Activated CD4-positive, alpha-beta T cell treated with anti-CD3 and anti-CD28 coated beads for 36 hours (primary cell): ENCODE data around the gene STAT1. TPM values are rescaled to one million over a fixed set of nuclear protein-coding genes. Genes with fewer than 3 reads are reported as not detected.
A peak's percentile ranks its signal among the peaks of the same experiment; 100 is the strongest.
"Not testable (repeated sequence)": the region's sequence is repeated elsewhere in the genome, so short reads cannot be mapped to it uniquely, and the experiment has no call there.

Source experiments
- ATAC-seq: fragments of 200-7000 bp; cut with Tn5 transposase; one replicate; pipeline ENCODE4 v1.10.0; 2021; ENCODE audit warnings: mild to moderate bottlenecking, moderate library complexity
- CTCF ChIA-PET: fragments of 350-600 bp; sonication (Branson Sonifier 250); formaldehyde crosslinking; loops from one replicate; lab custom pipeline; 2021; ENCODE audit warnings: antibody characterized with exemption; lab: Charles Lee
- POLR2A ChIA-PET: fragments of 350-600 bp; sonication (Branson Sonifier 250); formaldehyde crosslinking; loops from one replicate; lab custom pipeline; 2021; ENCODE audit warnings: antibody characterized with exemption, inconsistent platforms; lab: Charles Lee
- DNase-seq: peaks from one replicate; pipeline ENCODE4 v3.0.0-alpha.2; 2020
- H3K27ac Mint-ChIP-seq: one replicate; pipeline ENCODE4 v1.8.0; 2021; ENCODE audit warnings: mixed read lengths
- H3K27me3 Mint-ChIP-seq: one replicate; pipeline ENCODE4 v1.8.0; 2021; ENCODE audit warnings: mixed read lengths
- H3K36me3 Mint-ChIP-seq: one replicate; pipeline ENCODE4 v1.8.0; 2021; ENCODE audit warnings: low read depth, mixed read lengths
- H3K4me1 Mint-ChIP-seq: one replicate; pipeline ENCODE4 v1.8.0; 2021; ENCODE audit warnings: mixed read lengths
- H3K4me3 Mint-ChIP-seq: one replicate; pipeline ENCODE4 v1.8.0; 2021; ENCODE audit warnings: mild to moderate bottlenecking, moderate library complexity, mixed read lengths
- H3K9me3 Mint-ChIP-seq: one replicate; pipeline ENCODE4 v1.8.0; 2021; ENCODE audit warnings: low read depth, mixed read lengths
- intact Hi-C, 2 experiments: fragments of 100-400 bp; cut with DNase I in 1 of 2; cut with micrococcal nuclease in 1 of 2; formaldehyde crosslinking; loops; one replicate each; pipeline versions ENCODE4 v1.14.2 to v1.15.1; 2022 to 2024; cut with DNase I, micrococcal nuclease
- total RNA-seq, 2 experiments: library from RNA; stranded (reverse); gene quantifications; one replicate each; pipeline ENCODE4 v1.2.3, GENCODE V29; 2021

The STAT1 gene
- total RNA-seq, 2 experiments from 2014 or later: 317 to 343 TPM

DNA sequence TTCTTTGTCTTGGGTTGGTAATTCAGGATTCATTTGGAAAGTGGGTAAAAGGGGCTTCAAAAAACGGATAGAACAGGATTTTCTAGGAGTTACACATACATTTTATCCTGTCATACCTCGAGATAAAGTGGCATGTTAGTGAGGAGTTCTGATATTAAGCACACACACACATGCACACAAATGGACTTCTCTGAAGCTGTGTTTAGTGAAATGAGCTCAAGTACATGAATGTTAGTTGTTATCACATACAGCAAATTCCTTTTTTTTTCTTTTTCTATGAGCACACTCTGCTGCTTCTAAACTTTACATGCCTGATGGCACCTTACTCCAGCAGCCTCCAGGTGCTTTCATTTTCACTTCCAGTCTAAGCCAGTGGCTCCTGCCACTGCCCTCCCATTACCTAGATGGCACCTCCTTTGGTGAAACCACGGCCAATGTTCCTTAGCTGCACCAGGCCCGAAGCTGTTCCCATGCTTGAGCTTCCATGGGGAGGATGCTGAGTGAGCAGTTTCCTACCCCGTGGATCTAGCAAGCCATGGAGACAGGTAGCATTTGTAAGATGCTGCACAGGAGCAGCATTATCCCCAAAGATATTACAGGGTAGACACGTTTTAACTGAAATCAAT, 49.7 kb downstream of the STAT1 start:
- H3K27ac Mint-ChIP-seq: peak overlapping the region; percentile 62
- no peak overlapping the region for H3K4me3 Mint-ChIP-seq
- H3K27me3 Mint-ChIP-seq: no peaks in the 10 kb centered on the region
- DNase-seq (no peak), ATAC-seq (peak; percentile 32)
- H3K36me3 Mint-ChIP-seq: peaks cover 66% of the 10 kb centered on the region
- H3K4me1 Mint-ChIP-seq: peaks cover 17% of the 10 kb centered on the region
- POLR2A ChIA-PET: no interaction called here
- H3K9me3 Mint-ChIP-seq: no peaks in the 10 kb centered on the region
- CTCF ChIA-PET: interaction anchor here (0.7 to 2.2 kb wide), 6 partner anchors 12 to 184 kb away, joined by 3 to 10 read pairs (median 4); no protein-coding TSS in a partner anchor
- intact Hi-C loops: loop anchor here in 1 of 2 experiments (2.0 kb wide), 1 partner anchor 15 kb away; no protein-coding TSS in a partner anchor

GRCh38 chr2:190963088-190963487, 50.9 kb downstream of the STAT1 start:
- intact Hi-C loops: no loop called here
- no peak overlapping the region for H3K27ac Mint-ChIP-seq
- H3K27me3 Mint-ChIP-seq: no peaks in the 10 kb centered on the region
- peaks cover 66% of the 10 kb centered on the region for H3K36me3 Mint-ChIP-seq
- H3K4me3 Mint-ChIP-seq: no peak overlapping the region
- ChIA-PET POLR2A (no interaction called here), CTCF (interaction anchor here (0.5 to 2.2 kb wide), 6 partner anchors 13 to 182 kb away, joined by 3 to 10 read pairs (median 4); no protein-coding TSS in a partner anchor)
- peaks cover 18% of the 10 kb centered on the region for H3K4me1 Mint-ChIP-seq
- ATAC-seq (no peak), DNase-seq (no peak)
- H3K9me3 Mint-ChIP-seq: peaks cover 3% of the 10 kb centered on the region

DNA sequence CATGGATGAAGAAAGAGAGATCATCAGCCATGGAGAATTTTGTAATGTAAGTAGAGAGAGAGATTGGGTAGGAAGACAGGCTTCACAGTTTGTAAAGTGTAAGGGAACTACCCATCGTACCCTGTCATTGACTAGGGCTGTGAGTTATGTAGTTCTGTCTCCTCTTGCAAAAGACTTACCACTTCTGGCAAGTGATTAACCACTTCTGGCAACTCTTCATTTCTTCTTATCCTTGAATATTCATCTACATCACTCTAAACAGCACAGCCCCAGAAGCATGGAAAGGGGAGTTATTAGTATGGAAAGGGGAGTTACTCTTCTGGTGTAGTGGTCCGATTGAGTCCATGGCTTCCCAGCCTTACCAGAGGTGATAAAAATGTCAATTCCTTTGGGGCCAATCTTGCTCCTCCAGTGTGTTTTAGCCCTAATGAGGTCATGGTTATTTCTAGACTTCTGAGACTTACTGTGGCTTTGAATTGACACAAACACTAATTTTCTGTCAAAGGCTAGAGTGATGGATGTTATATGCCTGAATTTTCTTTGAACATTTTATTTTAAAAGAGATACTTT, 52.0 kb downstream of the STAT1 start:
- DNase-seq: no peak
- ChIA-PET POLR2A (no interaction called here), CTCF (interaction anchor here (0.8 to 2.2 kb wide), 2 partner anchors 111 to 181 kb away, joined by 3 to 8 read pairs; no protein-coding TSS in a partner anchor)
- Mint-ChIP-seq H3K9me3 (peaks cover 3% of the 10 kb centered on the region), H3K36me3 (peaks cover 67% of the 10 kb centered on the region), H3K27me3 (no peaks in the 10 kb centered on the region), H3K4me3 (no peak overlapping the region), H3K27ac (peak overlapping the region; percentile 64), H3K4me1 (peaks cover 18% of the 10 kb centered on the region)
- peak; percentile 38 for ATAC-seq
- intact Hi-C loops: no loop called here

- H3K4me3 Mint-ChIP-seq, ATAC-seq, H3K27ac Mint-ChIP-seq, H3K27me3 Mint-ChIP-seq, DNase-seq, intact Hi-C loops, H3K9me3 Mint-ChIP-seq, POLR2A ChIA-PET: not testable (repeated sequence)
- Mint-ChIP-seq H3K36me3 (peaks cover 70% of the 10 kb centered on the region), H3K4me1 (peaks cover 18% of the 10 kb centered on the region)
- CTCF ChIA-PET: interaction anchor here (0.7 to 1.6 kb wide), 6 partner anchors 14 to 427 kb away, joined by 3 to 6 read pairs (median 3); no protein-coding TSS in a partner anchor
These were observed 52.9 kb downstream of the STAT1 start for GRCh38 chr2:190961117-190961516.

DNA sequence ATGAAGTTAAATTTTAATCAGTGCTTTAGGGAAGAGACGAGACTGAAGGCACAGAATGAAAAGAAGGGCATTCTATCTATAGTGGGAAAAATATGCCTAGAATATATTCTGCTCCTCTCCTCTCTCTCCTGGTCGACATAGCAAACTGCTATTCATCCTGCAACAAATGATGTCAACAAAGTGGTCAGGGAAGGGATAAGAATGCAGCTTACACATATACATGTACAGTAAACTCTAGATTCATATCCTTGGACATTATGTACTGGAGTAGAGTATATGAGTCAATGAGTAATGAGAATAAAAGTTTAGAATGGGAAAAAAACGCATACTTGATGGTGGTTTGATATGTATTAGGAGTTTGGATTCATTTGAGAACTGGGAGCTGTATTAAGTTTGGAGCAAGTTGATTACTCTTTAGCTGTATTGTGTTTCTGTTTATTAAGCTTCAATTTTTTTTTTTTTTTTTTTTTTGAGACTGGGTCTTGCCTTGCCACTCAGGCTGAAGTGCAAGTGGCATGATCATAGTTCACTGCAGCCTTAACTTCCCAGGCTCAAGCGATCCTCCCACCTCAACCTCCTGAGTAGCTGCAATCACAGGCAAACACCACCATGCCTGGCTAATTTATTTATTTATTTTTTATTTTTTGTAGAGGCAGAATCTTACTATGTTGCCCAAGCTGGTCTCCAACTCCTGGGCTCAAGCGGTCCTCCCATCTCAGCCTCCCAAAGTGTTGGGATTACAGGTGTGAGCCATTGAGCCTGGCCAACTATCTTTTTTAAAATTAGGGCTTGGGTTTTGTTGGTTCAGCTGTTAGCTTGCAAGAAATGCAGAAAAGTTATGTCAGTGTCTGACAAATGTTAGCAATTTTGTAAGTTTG, 53.8 kb downstream of the STAT1 start:
- ChIA-PET POLR2A (no interaction called here), CTCF (interaction anchor here (1.1 to 1.6 kb wide), 4 partner anchors 13 to 28 kb away, joined by 3 to 6 read pairs (median 3); no protein-coding TSS in a partner anchor)
- H3K4me1 Mint-ChIP-seq: peaks cover 14% of the 10 kb centered on the region
- no peaks in the 10 kb centered on the region for H3K27me3 Mint-ChIP-seq
- no peak for DNase-seq
- ATAC-seq: no peak
- intact Hi-C loops: no loop called here
- H3K27ac Mint-ChIP-seq: peak overlapping the region; percentile 29
- peaks cover 9% of the 10 kb centered on the region for H3K9me3 Mint-ChIP-seq
- no peak overlapping the region for H3K4me3 Mint-ChIP-seq
- peaks cover 69% of the 10 kb centered on the region for H3K36me3 Mint-ChIP-seq

DNA sequence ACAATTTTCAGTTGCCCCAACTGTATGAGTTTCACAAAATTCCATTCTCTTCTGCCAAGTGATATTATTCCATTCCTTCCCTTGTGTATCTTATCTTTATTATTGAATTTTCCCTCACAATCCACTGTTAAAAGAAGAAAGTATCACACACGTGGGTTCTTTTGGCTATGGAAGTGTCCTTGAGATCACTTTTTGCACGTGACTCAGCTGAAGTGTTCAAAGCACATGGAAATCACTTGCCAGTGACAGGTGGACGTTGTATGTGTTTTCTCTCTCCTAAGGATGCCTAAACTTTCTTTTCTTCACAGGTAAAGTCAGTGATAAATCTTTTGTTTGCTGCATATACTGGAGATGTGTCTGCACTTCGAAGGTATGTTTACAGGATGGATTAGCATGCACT, 60.7 kb downstream of the STAT1 start:
- H3K4me1 Mint-ChIP-seq: peaks cover 4% of the 10 kb centered on the region
- no peak overlapping the region for H3K27ac Mint-ChIP-seq
- CTCF ChIA-PET: no interaction called here
- H3K27me3 Mint-ChIP-seq: no peaks in the 10 kb centered on the region
- H3K9me3 Mint-ChIP-seq: peaks cover 7% of the 10 kb centered on the region
- ATAC-seq: no peak
- H3K4me3 Mint-ChIP-seq: no peak overlapping the region
- no peak for DNase-seq
- intact Hi-C loops: no loop called here
- peaks cover 21% of the 10 kb centered on the region for H3K36me3 Mint-ChIP-seq
- POLR2A ChIA-PET: no interaction called here

GRCh38 chr2:190950566-190950991, 63.4 kb downstream of the STAT1 start:
- intact Hi-C loops: no loop called here
- no peaks in the 10 kb centered on the region for H3K9me3 Mint-ChIP-seq
- ChIA-PET CTCF (interaction anchor here (0.7 to 2.8 kb wide), 3 partner anchors 13 to 69 kb away, joined by 3 to 10 read pairs (median 4); no protein-coding TSS in a partner anchor), POLR2A (no interaction called here)
- no peak for DNase-seq
- H3K27ac Mint-ChIP-seq: no peak overlapping the region
- H3K36me3 Mint-ChIP-seq: no peaks in the 10 kb centered on the region
- H3K4me1 Mint-ChIP-seq: peaks cover 11% of the 10 kb centered on the region
- no peak for ATAC-seq
- H3K27me3 Mint-ChIP-seq: no peaks in the 10 kb centered on the region
- no peak overlapping the region for H3K4me3 Mint-ChIP-seq

- Mint-ChIP-seq H3K27ac (no peak overlapping the region), H3K9me3 (no peaks in the 10 kb centered on the region), H3K4me1 (peaks cover 11% of the 10 kb centered on the region), H3K27me3 (no peaks in the 10 kb centered on the region), H3K4me3 (no peak overlapping the region), H3K36me3 (no peaks in the 10 kb centered on the region)
- peak; percentile 47 for ATAC-seq
- POLR2A ChIA-PET: interaction anchor here (0.6 kb wide), 1 partner anchor 24 kb away, joined by 3 read pairs; no protein-coding TSS in a partner anchor
- peak; percentile 42 for DNase-seq
- CTCF ChIA-PET: interaction anchor here (1.6 to 4.5 kb wide), 5 partner anchors 10 to 98 kb away, joined by 5 to 13 read pairs (median 10); no protein-coding TSS in a partner anchor
- intact Hi-C loops: loop anchor here (5.0 kb wide), 2 partner anchors 106 to 166 kb away; no protein-coding TSS in a partner anchor
These were observed 65.3 kb downstream of the STAT1 start for GRCh38 chr2:190948671-190949070.

DNA sequence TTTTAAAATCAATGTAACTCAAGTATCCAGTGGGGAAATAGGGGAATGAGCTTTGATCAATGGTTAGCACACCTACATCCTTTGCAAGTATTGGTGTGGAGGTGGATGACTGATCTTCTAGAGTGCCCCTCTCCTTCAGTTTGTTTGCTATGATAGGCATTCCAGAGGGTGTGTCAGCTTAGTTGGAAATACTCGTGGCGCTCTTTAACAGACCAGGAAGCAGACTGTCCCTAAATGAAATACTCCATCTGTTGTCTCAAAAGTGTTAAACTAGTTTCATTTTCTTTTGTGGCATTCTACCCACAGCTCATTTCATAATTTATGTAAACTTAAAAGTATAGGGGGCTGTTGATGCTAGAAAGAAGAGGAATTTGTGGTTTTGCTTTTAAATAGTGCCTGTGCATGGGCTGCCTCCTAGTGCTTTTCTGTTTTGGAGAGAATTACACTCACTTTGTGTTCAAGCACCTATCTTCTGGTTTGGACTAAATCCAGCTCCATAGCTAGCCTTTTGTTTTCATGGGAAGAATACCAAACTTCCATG, 66.2 kb downstream of the STAT1 start:
- peak overlapping the region; percentile 15 for H3K27ac Mint-ChIP-seq
- POLR2A ChIA-PET: interaction anchor here (0.6 to 1.0 kb wide), 4 partner anchors 19 to 97 kb away, joined by 3 read pairs; no protein-coding TSS in a partner anchor

DNA sequence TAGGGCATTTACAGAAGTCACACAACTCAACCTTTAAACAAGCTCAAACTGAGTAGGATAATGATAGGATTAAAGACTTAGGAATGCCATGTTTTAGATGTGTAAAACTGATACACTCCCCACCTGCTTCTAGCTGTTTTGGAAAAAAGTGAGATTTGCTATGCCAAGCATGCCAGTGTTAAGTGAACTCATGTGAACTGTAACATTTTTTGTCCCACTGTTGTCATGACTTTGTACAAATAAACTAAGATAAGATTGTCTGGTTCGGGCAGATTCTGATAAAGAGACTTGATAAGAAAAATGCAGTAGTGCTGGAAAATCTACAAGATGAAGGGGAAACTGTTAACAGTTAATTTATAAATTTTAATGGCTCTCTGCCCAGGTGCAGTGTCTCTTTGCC, 66.8 kb downstream of the STAT1 start:
- ATAC-seq (no peak), DNase-seq (no peak)
- Mint-ChIP-seq H3K36me3 (no peaks in the 10 kb centered on the region), H3K9me3 (no peaks in the 10 kb centered on the region), H3K4me1 (peaks cover 8% of the 10 kb centered on the region), H3K4me3 (no peak overlapping the region), H3K27ac (no peak overlapping the region), H3K27me3 (no peaks in the 10 kb centered on the region)
- intact Hi-C loops: loop anchor here (5.0 kb wide), 2 partner anchors 105 to 165 kb away; no protein-coding TSS in a partner anchor
- ChIA-PET POLR2A (interaction anchor here (0.9 to 1.0 kb wide), 3 partner anchors 20 to 97 kb away, joined by 3 read pairs; no protein-coding TSS in a partner anchor), CTCF (interaction anchor here (0.7 to 4.5 kb wide), 14 partner anchors 9 to 166 kb away, joined by 3 to 13 read pairs (median 4); partner anchors contain the start of gene STAT1)

More for the DNA sequence above, 66.2 kb downstream of the STAT1 start:
- H3K27me3 Mint-ChIP-seq: no peaks in the 10 kb centered on the region
- intact Hi-C loops: loop anchor here (5.0 kb wide), 2 partner anchors 105 to 165 kb away; no protein-coding TSS in a partner anchor
- CTCF ChIA-PET: interaction anchor here (0.7 to 4.5 kb wide), 14 partner anchors 10 to 208 kb away, joined by 3 to 13 read pairs (median 4); partner anchors contain the start of gene STAT1
- H3K9me3 Mint-ChIP-seq: no peaks in the 10 kb centered on the region
- peaks cover 11% of the 10 kb centered on the region for H3K4me1 Mint-ChIP-seq
- ATAC-seq: peak; percentile 68
- H3K4me3 Mint-ChIP-seq: no peak overlapping the region
- DNase-seq: no peak
- no peaks in the 10 kb centered on the region for H3K36me3 Mint-ChIP-seq
